Neural cell (in vitro differentiated cells): ENCODE results near the gene MICAL2.

ENCODE experiments used
- CTCF ChIP-seq: fragments of 450-650 bp; IDR thresholded peaks from 2 replicates; pipeline ENCODE4 v1.5.1; 2014; ENCODE audit warnings: antibody characterized with exemption, mild to moderate bottlenecking, moderate library complexity; ENCODE audit not compliant: poor library complexity, severe bottlenecking
- EP300 ChIP-seq: fragments of 450-650 bp; conservative IDR thresholded peaks from 2 replicates; pipeline ENCODE4 v1.6.1; 2014; ENCODE audit warnings: antibody characterized with exemption, mild to moderate bottlenecking, moderate library complexity; ENCODE audit not compliant: poor library complexity, severe bottlenecking
- EZH2 ChIP-seq: fragments of 200-600, 300-800 bp; shearing (Covaris generic), sonication (generic); IDR thresholded peaks from 2 replicates; pipeline ENCODE4 v1.6.1; 2014; ENCODE audit warnings: antibody characterized with exemption, low read length, borderline replicate concordance, mild to moderate bottlenecking; ENCODE audit not compliant: insufficient read depth, poor library complexity, severe bottlenecking
- POLR2AphosphoS5 ChIP-seq: IDR thresholded peaks from 2 replicates; pipeline ENCODE4 v1.6.1; 2012
- RAD21 ChIP-seq: fragments of 450-650 bp; conservative IDR thresholded peaks from 2 replicates; pipeline ENCODE4 v1.6.1; 2014; ENCODE audit warnings: antibody characterized with exemption, mild to moderate bottlenecking, moderate library complexity
- REST ChIP-seq: IDR thresholded peaks from 2 replicates; pipeline ENCODE4 v1.6.1; 2012; ENCODE audit warnings: borderline replicate concordance

GRCh38 chr11:12218909-12219308 is 108.5 kb downstream of the MICAL2 start:
- TF ChIP-seq CTCF: no peak
- no peak for TF ChIP-seq RAD21
- TF ChIP-seq REST: no peak
- no peak for TF ChIP-seq POLR2AphosphoS5
- TF ChIP-seq EZH2: no peak
- no peak for TF ChIP-seq EP300
